ENCODE results near the gene SLU7.

The SLU7 gene

GRCh38 chr5:160399402-160400353 is 19.2 kb downstream of the SLU7 start, which contains the start of gene FAM200C:
Gene FAM200C (minus strand): TSS chr5:160400054. CDS start chr5:160395490, 4,564 bp downstream.
- peak; percentile 83 for DNase-seq

GRCh38 chr5:160398806-160399205 is 20.1 kb downstream of the SLU7 start:
- no peak for DNase-seq

GRCh38 chr5:160397492-160397891 is 21.4 kb downstream of the SLU7 start:
- DNase-seq, result no peak

GRCh38 chr5:160395111-160395510 is 23.8 kb downstream of the SLU7 start:
- no peak for DNase-seq

- DNase-seq, result no peak
Observed at GRCh38 chr5:160390787-160391696, 27.8 kb downstream of the SLU7 start.

GRCh38 chr5:160387445-160387844 is 31.4 kb downstream of the SLU7 start:
- DNase-seq, result no peak

GRCh38 chr5:160385496-160385895 is 33.4 kb downstream of the SLU7 start:
- no peak for DNase-seq

GRCh38 chr5:160384681-160385080 is 34.2 kb downstream of the SLU7 start:
- no peak for DNase-seq

- DNase-seq, result no peak
Observed at GRCh38 chr5:160382346-160382745, 36.5 kb downstream of the SLU7 start.

- no peak for DNase-seq
Observed at GRCh38 chr5:160380041-160380440, 38.8 kb downstream of the SLU7 start.

GRCh38 chr5:160379511-160379910 is 39.4 kb downstream of the SLU7 start:
- no peak for DNase-seq

GRCh38 chr5:160378330-160378729 is 40.6 kb downstream of the SLU7 start:
- no peak for DNase-seq

GRCh38 chr5:160377651-160378050 is 41.2 kb downstream of the SLU7 start:
- DNase-seq, result no peak

- DNase-seq, result no peak
Observed at GRCh38 chr5:160376416-160376815, 42.5 kb downstream of the SLU7 start.

GRCh38 chr5:160375701-160376100 is 43.2 kb downstream of the SLU7 start:
- DNase-seq, result no peak

- DNase-seq, result no peak
Observed at GRCh38 chr5:160375166-160375565, 43.7 kb downstream of the SLU7 start.

- DNase-seq, result no peak
Observed at GRCh38 chr5:160371294-160371693, 47.6 kb downstream of the SLU7 start.

- DNase-seq, result no peak
Observed at GRCh38 chr5:160370713-160371034, 48.2 kb downstream of the SLU7 start.

GRCh38 chr5:160369990-160370712 is 48.7 kb downstream of the SLU7 start, which contains the start of gene C1QTNF2:
Gene C1QTNF2 (minus strand): TSS chr5:160370626. CDS start chr5:160355011, 15,615 bp downstream.
- peak; percentile 29 for DNase-seq

- DNase-seq, result no peak
Observed at GRCh38 chr5:160367885-160368284, 51.0 kb downstream of the SLU7 start.

GRCh38 chr5:160367261-160367660 is 51.6 kb downstream of the SLU7 start:
- DNase-seq, result no peak

GRCh38 chr5:160366230-160366629 is 52.7 kb downstream of the SLU7 start:
- no peak for DNase-seq

All from activated CD4-positive, alpha-beta T cell treated with anti-CD3 and anti-CD28 coated beads for 48 hours (primary cell).